Hematopoietic multipotent progenitor cell treated with erythropoietin and hydrocortisone succinate and interleukin-3 and kit ligand, for 6 days (in vitro differentiated cells): Measurements from ENCODE around the gene PRPF39.
A peak's percentile ranks its signal among the peaks of the same experiment; 100 is the strongest.
"Not testable (repeated sequence)": the region's sequence is repeated elsewhere in the genome, so short reads cannot be mapped to it uniquely, and the experiment has no call there.

ENCODE experiments used
- DNase-seq: peaks from one replicate; pipeline ENCODE4 v3.0.0-alpha.2; 2015

The PRPF39 gene

GRCh38 chr14:45083976-45084722 is at the start of gene PRPF39:
Gene PRPF39, plus strand, starts transcription at chr14:45084116. Its CDS starts 11,124 bp downstream, at chr14:45095240.
- DNase-seq: peak; percentile 97

- no peak for DNase-seq
These were observed 49.2 kb upstream of the PRPF39 start for GRCh38 chr14:45034730-45035129.

- DNase-seq: no peak
These were observed 45.7 kb upstream of the PRPF39 start for GRCh38 chr14:45038256-45038655.

DNA sequence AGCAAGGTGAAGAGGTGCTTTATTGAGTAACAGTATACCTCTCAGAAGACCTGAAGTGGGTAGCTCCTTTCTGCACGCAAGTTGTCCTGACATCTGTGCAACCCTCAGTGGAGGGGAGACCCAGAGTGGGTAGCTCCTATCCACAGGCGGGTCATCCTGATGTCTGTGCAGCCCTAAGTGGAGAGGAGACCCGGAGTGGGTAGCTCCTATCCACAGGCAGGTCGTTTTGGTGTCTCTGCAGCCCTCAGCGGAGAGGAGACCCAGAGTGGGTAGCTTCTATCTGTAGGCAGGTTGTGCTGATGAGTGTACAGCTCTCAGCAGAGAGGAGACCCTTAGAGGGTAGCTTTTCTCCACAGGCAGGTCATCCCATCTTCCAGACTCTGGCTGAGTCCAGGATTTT is 45.1 kb upstream of the PRPF39 start:
- no peak for DNase-seq

- no peak for DNase-seq
These were observed 44.5 kb upstream of the PRPF39 start for GRCh38 chr14:45039390-45039789.

DNA sequence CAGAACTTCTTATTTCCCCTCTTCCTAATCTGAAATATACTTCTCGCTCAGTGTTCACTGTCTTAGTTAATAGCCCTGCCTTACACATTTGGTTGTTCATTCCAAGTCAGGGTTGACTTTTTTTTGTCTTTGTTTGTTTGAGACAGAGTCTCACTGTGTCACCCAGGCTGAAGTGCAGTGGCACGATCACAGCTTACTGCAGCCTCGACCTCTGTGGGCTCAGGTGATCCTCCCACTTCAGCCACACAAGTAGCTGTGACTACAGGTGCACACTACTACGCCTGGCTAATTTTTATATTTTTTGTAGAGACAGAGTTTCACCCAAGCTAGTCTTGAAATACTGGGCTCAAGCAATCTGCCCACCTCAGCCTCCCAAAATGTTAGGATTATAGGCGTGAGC is 42.3 kb upstream of the PRPF39 start:
- no peak for DNase-seq

DNA sequence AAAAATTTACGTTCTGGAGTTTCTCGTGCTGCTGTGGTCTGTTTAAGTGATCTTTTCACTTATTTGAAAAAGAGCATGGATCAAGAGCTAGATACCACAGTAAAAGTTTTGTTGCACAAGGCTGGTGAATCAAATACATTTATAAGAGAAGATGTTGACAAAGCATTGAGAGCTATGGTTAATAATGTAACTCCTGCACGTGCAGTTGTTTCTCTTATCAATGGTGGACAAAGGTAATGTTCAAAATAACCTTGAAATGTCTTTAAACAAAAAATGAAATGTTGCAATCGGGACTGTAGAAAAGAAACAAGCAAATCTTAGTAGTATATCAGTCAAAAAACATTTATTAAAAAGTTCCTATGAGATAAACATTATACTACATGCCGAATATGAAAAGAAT is 39.3 kb upstream of the PRPF39 start:
- no peak for DNase-seq

GRCh38 chr14:45048385-45048784 is 35.5 kb upstream of the PRPF39 start:
- no peak for DNase-seq

DNA sequence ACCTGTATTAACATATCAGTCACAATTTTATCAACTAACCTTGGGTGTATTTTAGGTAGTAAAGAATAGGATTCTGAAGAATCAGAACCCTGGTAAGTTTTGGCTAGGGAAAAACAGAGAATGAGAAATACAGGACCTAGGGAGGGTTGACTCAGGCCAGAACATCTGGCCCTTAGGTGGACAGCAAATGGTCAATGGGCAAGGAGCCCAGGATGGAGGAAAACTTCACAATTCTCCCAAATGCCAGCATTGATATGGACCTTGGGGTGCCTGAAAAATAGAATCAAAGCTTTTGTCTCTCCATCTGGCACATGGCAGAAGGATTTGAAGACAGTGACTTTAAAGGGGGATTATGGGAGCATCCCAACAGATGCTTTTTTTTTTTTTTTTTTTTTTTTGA is 32.7 kb upstream of the PRPF39 start:
- no peak for DNase-seq

- no peak for DNase-seq
These were observed 32.0 kb upstream of the PRPF39 start for GRCh38 chr14:45051896-45052295.

GRCh38 chr14:45057349-45057748 is 26.6 kb upstream of the PRPF39 start:
- DNase-seq: no peak

- DNase-seq: no peak
These were observed 26.0 kb upstream of the PRPF39 start for GRCh38 chr14:45057881-45058364.

DNA sequence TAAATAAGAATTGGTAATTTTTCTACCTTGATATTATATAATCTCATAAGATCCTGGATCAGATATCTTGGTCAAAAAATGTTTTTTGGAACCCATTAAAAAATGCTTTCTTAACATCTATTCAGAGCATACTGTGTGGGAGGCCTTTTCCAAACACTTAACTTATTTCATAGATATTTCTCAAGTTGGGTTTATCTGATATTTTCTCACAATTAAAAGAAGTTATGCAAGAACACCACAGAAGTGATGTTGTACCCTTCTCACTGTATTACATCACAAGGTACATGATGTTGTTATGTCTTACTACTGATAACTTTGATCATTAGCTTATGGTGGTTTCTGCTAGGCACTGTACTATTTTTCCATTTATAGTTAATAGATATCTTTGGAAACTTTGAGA is 23.4 kb upstream of the PRPF39 start:
- DNase-seq: peak; percentile 56

GRCh38 chr14:45065540-45065939 is 18.4 kb upstream of the PRPF39 start:
- DNase-seq: no peak

DNA sequence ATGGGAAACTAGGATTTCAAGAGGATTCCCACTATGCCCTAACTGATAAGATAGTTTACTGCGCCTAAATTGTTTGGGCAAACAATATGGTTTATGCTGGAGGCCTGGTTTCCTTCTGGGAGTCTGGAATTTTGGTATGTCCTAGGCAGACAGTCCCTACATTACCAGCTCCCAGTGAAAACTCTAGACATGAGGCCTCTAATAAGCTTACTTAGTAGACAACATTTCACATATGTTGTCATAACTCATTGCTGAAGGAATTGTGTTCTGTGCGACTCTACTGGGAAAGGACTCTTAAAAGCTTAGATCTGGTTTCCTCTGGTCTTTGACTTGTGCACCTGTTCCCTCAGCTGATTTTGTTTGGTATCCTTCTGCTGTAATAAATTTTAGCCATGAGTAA is 18.0 kb upstream of the PRPF39 start:
- no peak for DNase-seq

- no peak for DNase-seq
These were observed 17.2 kb upstream of the PRPF39 start for GRCh38 chr14:45066667-45067066.

DNA sequence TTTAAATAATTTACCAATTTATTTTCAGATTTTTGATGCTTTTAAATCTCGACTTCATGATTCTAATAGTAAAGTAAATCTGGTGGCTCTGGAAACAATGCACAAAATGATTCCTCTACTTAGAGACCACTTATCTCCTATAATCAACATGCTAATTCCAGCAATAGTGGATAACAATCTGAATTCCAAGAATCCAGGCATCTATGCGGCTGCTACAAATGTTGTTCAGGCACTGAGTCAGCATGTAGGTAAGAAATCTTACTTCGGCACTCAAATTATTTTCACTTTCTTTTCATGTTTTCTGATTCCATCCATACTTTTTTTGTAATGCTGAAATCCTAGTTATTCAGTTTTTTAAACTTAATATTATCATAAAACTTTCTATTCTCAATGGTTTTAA is 15.5 kb upstream of the PRPF39 start:
- DNase-seq: no peak

DNA sequence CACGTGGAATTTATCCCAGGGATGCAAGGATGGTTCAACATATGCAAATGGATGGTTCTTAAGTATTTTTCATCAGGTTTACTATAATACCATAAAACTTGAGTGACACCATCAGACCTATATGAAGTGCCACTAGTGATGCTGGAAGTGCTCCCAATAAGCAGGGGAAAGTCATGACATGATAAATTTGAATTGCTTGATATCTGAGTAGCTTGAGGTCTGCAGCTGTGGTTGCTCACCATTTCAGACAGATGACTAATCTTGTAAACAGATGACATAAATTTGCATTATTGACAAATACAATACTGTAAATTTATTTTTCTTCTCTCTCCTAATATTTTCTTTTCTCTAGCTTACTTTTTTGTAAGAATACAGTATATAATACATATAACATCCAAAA is 13.7 kb upstream of the PRPF39 start:
- DNase-seq: no peak

DNA sequence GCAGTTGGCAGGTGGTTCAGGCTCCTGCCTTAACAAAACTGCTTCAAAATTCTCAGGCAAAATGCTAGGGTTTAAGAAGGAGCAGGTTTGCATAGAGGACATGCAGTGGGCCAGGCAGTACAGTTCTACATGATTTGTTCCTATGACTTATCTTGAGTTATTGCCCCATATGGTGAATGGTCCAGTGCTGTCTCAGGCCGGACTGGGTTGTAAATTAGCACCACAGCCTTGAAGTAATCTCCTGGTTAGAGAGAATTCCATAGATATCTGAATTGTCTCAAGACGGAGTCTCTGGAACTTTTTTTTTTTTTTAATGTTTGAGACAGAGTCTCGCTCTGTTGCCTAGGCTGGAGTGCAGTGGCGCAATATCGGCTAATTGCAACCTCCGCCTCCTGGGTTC is 11.8 kb upstream of the PRPF39 start:
- no peak for DNase-seq

- no peak for DNase-seq
These were observed 10.6 kb upstream of the PRPF39 start for GRCh38 chr14:45073231-45073879.

GRCh38 chr14:45078323-45078722 is 5.6 kb upstream of the PRPF39 start:
- DNase-seq: no peak

- DNase-seq: not testable (repeated sequence)
These were observed 3.4 kb upstream of the PRPF39 start for GRCh38 chr14:45080416-45080968.

GRCh38 chr14:45081096-45081495 is 2.8 kb upstream of the PRPF39 start:
- not testable (repeated sequence) for DNase-seq

DNA sequence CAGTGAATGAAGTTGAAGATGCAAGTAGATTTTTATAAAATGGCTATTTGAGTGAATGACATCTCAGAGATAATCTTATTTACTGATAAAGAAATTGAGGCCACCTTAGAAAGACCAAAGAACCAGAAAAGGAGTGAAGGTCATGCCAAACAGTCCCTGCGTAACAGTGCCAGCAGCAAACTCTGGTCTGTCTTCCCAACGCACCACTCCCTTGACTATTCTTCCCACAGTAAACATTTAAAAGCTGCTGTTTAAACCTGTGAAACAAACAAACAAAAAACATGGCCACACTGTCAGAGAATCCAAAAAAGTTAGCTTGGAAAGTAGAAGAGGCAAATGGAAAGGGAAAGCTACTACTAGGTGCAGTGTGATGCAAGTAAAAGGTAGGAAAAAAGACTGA is 1.5 kb upstream of the PRPF39 start:
- DNase-seq: no peak
